ENCODE data around the gene VSIG10. TPM values are rescaled to one million over a fixed set of nuclear protein-coding genes. Genes with fewer than 3 reads are reported as not detected.

VSIG10 gene
- total and polyA plus RNA-seq, 2 experiments from 2014 or later: 12.0 to 21.0 TPM

- H3K9me3 ChIP-seq (ENCODE audit: low read depth): no peaks in the 10 kb centered on the region
- no peaks in the 10 kb centered on the region for H4K20me1 ChIP-seq (ENCODE audit: insufficient read depth, poor library complexity, severe bottlenecking)
- H3K9me2 ChIP-seq (replicated peaks; ENCODE audit: insufficient read depth): no peaks in the 10 kb centered on the region
- H3K36me3 ChIP-seq (replicated peaks; ENCODE audit: insufficient read depth, low read depth): no peaks in the 10 kb centered on the region
- WGBS (ENCODE audit: low lambda C conversion rate, missing lambda C conversion rate): 61% methylated on average over 2 of the region's 2 CpGs
- no peaks in the 10 kb centered on the region for H3K27me3 ChIP-seq
- peak overlapping the region; percentile 98 for H3K4me2 ChIP-seq
- H3K27ac ChIP-seq: peak overlapping the region; percentile 98
- peaks cover 23% of the 10 kb centered on the region for H3K4me1 ChIP-seq (ENCODE audit: insufficient read depth)
- H2AFZ ChIP-seq: no peak overlapping the region
- no peak for TF ChIP-seq EZH2phosphoT487 (IDR thresholded peaks at IDR 0.05; ENCODE audit: low read depth, severe bottlenecking, unreplicated experiment)
- no peak for TF ChIP-seq EZH2 (IDR thresholded peaks at IDR 0.05; ENCODE audit: borderline replicate concordance)
- TF ChIP-seq CTCF (IDR thresholded peaks at IDR 0.05; ENCODE audit: poor library complexity): peak; percentile 16
- DNase-seq (ENCODE audit: low spot score): no peak
- no peak overlapping the region for H3K4me3 ChIP-seq
- H3K79me2 ChIP-seq: peaks cover 15% of the 10 kb centered on the region
Measured at GRCh38 chr12:118064608-118065007, 39.2 kb downstream of the VSIG10 start.

- 52% methylated on average over 4 of the region's 4 CpGs for WGBS (ENCODE audit: low lambda C conversion rate, missing lambda C conversion rate)
- DNase-seq (ENCODE audit: low spot score): peak; percentile 41
- Histone ChIP-seq H3K4me3 (no peak overlapping the region), H3K27ac (peak overlapping the region; percentile 98), H3K27me3 (no peaks in the 10 kb centered on the region), H3K4me1 (ENCODE audit: insufficient read depth) (peaks cover 31% of the 10 kb centered on the region), H3K9me2 (replicated peaks; ENCODE audit: insufficient read depth) (no peaks in the 10 kb centered on the region), H4K20me1 (ENCODE audit: insufficient read depth, poor library complexity, severe bottlenecking) (no peaks in the 10 kb centered on the region), H3K4me2 (peak overlapping the region; percentile 98), H3K9me3 (ENCODE audit: low read depth) (no peaks in the 10 kb centered on the region), H3K79me2 (peaks cover 24% of the 10 kb centered on the region), H2AFZ (no peak overlapping the region), H3K36me3 (replicated peaks; ENCODE audit: insufficient read depth, low read depth) (no peaks in the 10 kb centered on the region)
- TF ChIP-seq CTCF (IDR thresholded peaks at IDR 0.05; ENCODE audit: poor library complexity) (no peak), EZH2phosphoT487 (IDR thresholded peaks at IDR 0.05; ENCODE audit: low read depth, severe bottlenecking, unreplicated experiment) (no peak), EZH2 (IDR thresholded peaks at IDR 0.05; ENCODE audit: borderline replicate concordance) (no peak)
Measured at GRCh38 chr12:118063576-118064391, 40.0 kb downstream of the VSIG10 start.

- peak overlapping the region; percentile 98 for H3K4me2 ChIP-seq
- H4K20me1 ChIP-seq (ENCODE audit: insufficient read depth, poor library complexity, severe bottlenecking): no peaks in the 10 kb centered on the region
- H3K9me2 ChIP-seq (replicated peaks; ENCODE audit: insufficient read depth): no peaks in the 10 kb centered on the region
- H2AFZ ChIP-seq: peak overlapping the region; percentile 80
- H3K27ac ChIP-seq: peak overlapping the region; percentile 98
- TF ChIP-seq CTCF (IDR thresholded peaks at IDR 0.05; ENCODE audit: poor library complexity) (no peak), EZH2phosphoT487 (IDR thresholded peaks at IDR 0.05; ENCODE audit: low read depth, severe bottlenecking, unreplicated experiment) (no peak), EZH2 (IDR thresholded peaks at IDR 0.05; ENCODE audit: borderline replicate concordance) (no peak)
- peak overlapping the region; percentile 80 for H3K4me3 ChIP-seq
- H3K9me3 ChIP-seq (ENCODE audit: low read depth): no peaks in the 10 kb centered on the region
- DNase-seq (ENCODE audit: low spot score): peak; percentile 62
- 3% methylated on average over 32 of the region's 44 CpGs for WGBS (ENCODE audit: low lambda C conversion rate, missing lambda C conversion rate)
- no peaks in the 10 kb centered on the region for H3K36me3 ChIP-seq (replicated peaks; ENCODE audit: insufficient read depth, low read depth)
- peaks cover 40% of the 10 kb centered on the region for H3K79me2 ChIP-seq
- H3K4me1 ChIP-seq (ENCODE audit: insufficient read depth): peaks cover 32% of the 10 kb centered on the region
- no peaks in the 10 kb centered on the region for H3K27me3 ChIP-seq
Measured at GRCh38 chr12:118061873-118062843, 41.7 kb downstream of the VSIG10 start.
